B cell (primary cell): ENCODE data around the gene ETV6. TPM values are rescaled to one million over a fixed set of nuclear protein-coding genes. Genes with fewer than 3 reads are reported as not detected.

Experiments used
- ATAC-seq: fragments of 200-7000 bp; cut with Tn5 transposase; one replicate; pipeline ENCODE4 v1.10.0; 2021; ENCODE audit warnings: low read depth, mild to moderate bottlenecking, moderate number of reproducible peaks, moderate library complexity
- CTCF ChIA-PET: fragments of 350-600 bp; sonication (Branson Sonifier 250); formaldehyde crosslinking; loops from one replicate; lab custom pipeline; 2021; ENCODE audit warnings: antibody characterized with exemption, inconsistent platforms; lab: Charles Lee
- POLR2A ChIA-PET: fragments of 350-600 bp; sonication (Branson Sonifier 250); formaldehyde crosslinking; loops from one replicate; lab custom pipeline; 2021; ENCODE audit warnings: antibody characterized with exemption; lab: Charles Lee
- DNase-seq: peaks from one replicate; pipeline ENCODE4 v3.0.0; 2013
- H2AFZ ChIP-seq: 2 replicates; pipeline ENCODE4 v1.6.1; 2012; ENCODE audit warnings: mild to moderate bottlenecking, low read depth, low read length; ENCODE audit not compliant: insufficient read depth, poor library complexity, severe bottlenecking
- H3K27ac ChIP-seq, 2 donors: 1 replicate in 1 of 2; 2 replicates in 1 of 2; pipeline ENCODE4 v1.5.1; 2012 to 2013; ENCODE audit warnings: low read length in 2 of 2, mild to moderate bottlenecking in 2 of 2, moderate library complexity in 1 of 2
- H3K27me3 ChIP-seq, 4 experiments: fragments of 200-600 bp in 1 of 4; sonication (generic) in 1 of 4; replicated peaks in 1 of 4; 1 replicate in 2 of 4; 2 replicates in 2 of 4; pipeline versions ENCODE4 v1.6.1 to v1.7.0; 2013 to 2016; ENCODE audit warnings: low read length in 3 of 4, mild to moderate bottlenecking in 2 of 4, mixed read lengths in 1 of 4, moderate library complexity in 1 of 4; ENCODE audit not compliant: insufficient read depth in 4 of 4, control insufficient read depth in 3 of 4; ENCODE audit errors: control extremely low read depth in 1 of 4
- H3K36me3 ChIP-seq, 2 experiments: replicated peaks in 1 of 2; 1 replicate in 1 of 2; 2 replicates in 1 of 2; pipeline versions ENCODE4 v1.6.1 to v1.7.1; 2013; ENCODE audit warnings: low read length in 1 of 2; ENCODE audit not compliant: insufficient read depth in 2 of 2, control insufficient read depth in 1 of 2; ENCODE audit errors: control extremely low read depth in 1 of 2, extremely low read depth in 1 of 2
- H3K4me1 ChIP-seq, 2 donors: fragments of 200-600 bp in 1 of 2; sonication (generic) in 1 of 2; 1 replicate in 1 of 2; 2 replicates in 1 of 2; pipeline versions ENCODE4 v1.5.1 to v1.6.1; 2013 to 2017; ENCODE audit warnings: low read length in 2 of 2; ENCODE audit not compliant: control insufficient read depth in 2 of 2, insufficient read depth in 2 of 2
- H3K4me2 ChIP-seq: replicated peaks from 2 replicates; pipeline ENCODE3; 2012; ENCODE audit warnings: mild to moderate bottlenecking, low read depth, low read length; ENCODE audit not compliant: poor library complexity, severe bottlenecking
- H3K4me3 ChIP-seq, 5 experiments: fragments of 200-600 bp in 1 of 5; sonication (generic) in 1 of 5; 1 replicate in 3 of 5; 2 replicates in 2 of 5; pipeline versions ENCODE4 v1.5.1 to v1.7.0; 2011 to 2016; ENCODE audit warnings: low read length in 4 of 5, mild to moderate bottlenecking in 4 of 5, low read depth in 2 of 5, control low read depth in 1 of 5, moderate library complexity in 1 of 5; ENCODE audit not compliant: insufficient read depth in 1 of 5; ENCODE audit errors: control extremely low read depth in 1 of 5, extremely low read depth in 1 of 5
- H3K79me2 ChIP-seq: fragments of 200-600 bp; sonication (generic); one replicate; pipeline ENCODE4 v1.6.0; 2016; ENCODE audit warnings: low read length; ENCODE audit not compliant: control insufficient read depth, insufficient read depth
- H3K9ac ChIP-seq: fragments of 200-600 bp; sonication (generic); 2 replicates; pipeline ENCODE4 v1.6.1; 2017; ENCODE audit warnings: mild to moderate bottlenecking, low read length, moderate library complexity
- H3K9me3 ChIP-seq, 3 donors: one replicate each; pipeline versions ENCODE4 v1.6.1 to v1.7.1; 2013; ENCODE audit warnings: low read length in 2 of 3; ENCODE audit not compliant: control insufficient read depth in 2 of 3, insufficient read depth in 1 of 3; ENCODE audit errors: control extremely low read depth in 1 of 3
- H4K20me1 ChIP-seq: 2 replicates; pipeline ENCODE4 v1.6.0; 2012; ENCODE audit warnings: mild to moderate bottlenecking, low read length; ENCODE audit not compliant: insufficient read depth, control insufficient read depth, poor library complexity, severe bottlenecking
- H3K27ac Mint-ChIP-seq: one replicate; pipeline ENCODE4 v1.8.0; 2021; ENCODE audit warnings: mixed read lengths
- H3K27me3 Mint-ChIP-seq: one replicate; pipeline ENCODE4 v1.8.0; 2021; ENCODE audit warnings: mixed read lengths
- H3K4me1 Mint-ChIP-seq: one replicate; pipeline ENCODE4 v1.8.0; 2021; ENCODE audit warnings: mixed read lengths
- H3K4me3 Mint-ChIP-seq: one replicate; pipeline ENCODE4 v1.8.0; 2021; ENCODE audit warnings: mixed read lengths
- H3K9me3 Mint-ChIP-seq: one replicate; pipeline ENCODE4 v1.8.0; 2022; ENCODE audit warnings: mixed read lengths; ENCODE audit not compliant: insufficient read depth
- CTCF ChIP-seq: fragments of 200-600 bp; IDR thresholded peaks from one replicate; pipeline ENCODE4 v1.8.0; 2022; ENCODE audit warnings: antibody characterized with exemption, mild to moderate bottlenecking
- EZH2 ChIP-seq: IDR thresholded peaks from 2 replicates; pipeline ENCODE4 v1.6.1; 2012; ENCODE audit warnings: borderline replicate concordance, low read depth, mild to moderate bottlenecking, moderate library complexity, low read length; ENCODE audit not compliant: insufficient read depth, poor library complexity, severe bottlenecking
- WGBS: methylation state at CpG from one replicate; pipeline ENCODE4 v1.1.5; 2013; ENCODE audit warnings: missing lambda C conversion rate; ENCODE audit not compliant: insufficient coverage; 5-methylcytosine and 5-hydroxymethylcytosine counted together
- intact Hi-C: fragments of 100-400 bp; cut with micrococcal nuclease; formaldehyde crosslinking; loops from one replicate; pipeline ENCODE4 v1.10.0; 2022
- polyA plus RNA-seq: library from polyadenylated mRNA; depleted of rRNA; stranded (reverse); fragments of >200 nt; gene quantifications from 2 replicates; pipeline ENCODE4 v1.2.3, GENCODE V29; 2012
- total RNA-seq, 2 donors: library from RNA; stranded (reverse); fragments of 120-200 nt in 1 of 2; gene quantifications; 1 replicate in 1 of 2; 2 replicates in 1 of 2; pipeline versions ENCODE4 v1.2.3 to v1.2.4, GENCODE V29; 2013 to 2022

ETV6 gene
- total and polyA plus RNA-seq, 2 donors (not counting 1 experiment from before 2014, with no cell fraction given): 17.4 to 123 TPM

- H3K36me3 ChIP-seq: no peaks in the 10 kb centered on the region
- intact Hi-C loops: loop anchor here (5.0 to 10.0 kb wide), 2 partner anchors 138 to 244 kb away; no protein-coding TSS in a partner anchor
- H3K4me1 ChIP-seq: peaks cover 11 to 17% of the 10 kb centered on the region in 2 donors
- H3K9ac ChIP-seq: no peak overlapping the region
- CTCF ChIA-PET: interaction anchor here (2.6 kb wide), 1 partner anchor 137 kb away, joined by 5 read pairs; no protein-coding TSS in a partner anchor
- Mint-ChIP-seq H3K4me3 (no peak overlapping the region), H3K27me3 (no peaks in the 10 kb centered on the region), H3K4me1 (peaks cover 28% of the 10 kb centered on the region), H3K27ac (peak overlapping the region; percentile 26), H3K9me3 (no peaks in the 10 kb centered on the region)
- no peaks in the 10 kb centered on the region for H4K20me1 ChIP-seq
- H3K27ac ChIP-seq: no peak overlapping the region
- DNase-seq (no peak), ATAC-seq (no peak)
- no peak overlapping the region for H2AFZ ChIP-seq
- no peak for TF ChIP-seq CTCF
- no peak for TF ChIP-seq EZH2
- no peaks in the 10 kb centered on the region for H3K27me3 ChIP-seq
- H3K4me2 ChIP-seq: no peak overlapping the region
- H3K4me3 ChIP-seq: no peak overlapping the region
- no peaks in the 10 kb centered on the region for H3K79me2 ChIP-seq
- 100% methylated on average over 1 of the region's 3 CpGs for WGBS
- H3K9me3 ChIP-seq: no peaks in the 10 kb centered on the region
- POLR2A ChIA-PET: no interaction called here
These were observed 247.0 kb downstream of the ETV6 start for GRCh38 chr12:11896417-11896929.

- Histone ChIP-seq H3K9me3 (no peaks in the 10 kb centered on the region), H3K9ac (no peak overlapping the region), H3K4me2 (no peak overlapping the region), H3K79me2 (no peaks in the 10 kb centered on the region), H3K4me3 (no peak overlapping the region), H3K27me3 (no peaks in the 10 kb centered on the region), H3K27ac (no peak overlapping the region), H2AFZ (no peak overlapping the region), H3K36me3 (no peaks in the 10 kb centered on the region), H4K20me1 (no peaks in the 10 kb centered on the region), H3K4me1 (peaks cover 11 to 12% of the 10 kb centered on the region in 2 donors)
- ChIA-PET POLR2A (no interaction called here), CTCF (no interaction called here)
- DNase-seq (no peak), ATAC-seq (no peak)
- H3K27ac Mint-ChIP-seq: peak overlapping the region; percentile 11
- TF ChIP-seq CTCF: no peak
- TF ChIP-seq EZH2: no peak
- peaks cover 34% of the 10 kb centered on the region for H3K4me1 Mint-ChIP-seq
- H3K9me3 Mint-ChIP-seq: no peaks in the 10 kb centered on the region
- no peak overlapping the region for H3K4me3 Mint-ChIP-seq
- WGBS: no CpG with 5 or more reads among the region's 2 CpGs
- H3K27me3 Mint-ChIP-seq: no peaks in the 10 kb centered on the region
- intact Hi-C loops: loop anchor here (5.0 to 10.0 kb wide), 2 partner anchors 137 to 246 kb away; no protein-coding TSS in a partner anchor
These were observed 248.4 kb downstream of the ETV6 start for GRCh38 chr12:11897923-11898322.
